Rectal smooth muscle tissue (tissue), 1 donor: Measurements from ENCODE around the gene CBL.

Experiments
- H3K27ac ChIP-seq: one replicate; pipeline ENCODE4 v1.7.0; 2013; ENCODE audit warnings: low read depth, low read length, inconsistent platforms
- H3K27me3 ChIP-seq: one replicate; pipeline ENCODE4 v1.7.0; 2013; ENCODE audit warnings: low read length; ENCODE audit not compliant: control insufficient read depth, insufficient read depth
- H3K36me3 ChIP-seq: one replicate; pipeline ENCODE4 v1.7.0; 2013; ENCODE audit warnings: low read length; ENCODE audit not compliant: control insufficient read depth, insufficient read depth
- H3K4me1 ChIP-seq: one replicate; pipeline ENCODE4 v1.7.0; 2013; ENCODE audit warnings: low read length; ENCODE audit not compliant: control insufficient read depth, insufficient read depth
- H3K4me3 ChIP-seq: one replicate; pipeline ENCODE4 v1.7.0; 2013; ENCODE audit warnings: low read length
- H3K9ac ChIP-seq: one replicate; pipeline ENCODE4 v1.7.0; 2013; ENCODE audit warnings: low read length

The CBL gene

DNA sequence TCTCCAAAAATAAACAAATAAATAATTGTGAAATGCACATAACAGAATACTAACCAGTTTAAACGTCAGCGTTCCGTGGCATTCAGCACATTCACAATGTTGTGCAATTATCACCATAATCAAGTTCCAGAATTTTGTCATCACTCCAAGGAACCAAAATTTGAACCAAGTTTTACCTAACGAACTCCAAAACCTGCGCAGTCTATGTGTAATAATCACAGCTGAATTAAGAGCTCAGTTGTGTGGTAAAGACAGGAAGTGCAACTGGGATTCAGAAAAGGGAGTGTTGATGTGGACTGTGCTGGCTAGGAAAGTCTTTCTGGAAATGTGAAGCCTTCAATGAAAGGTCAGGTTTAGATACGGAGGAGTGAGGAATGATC, 116.2 kb downstream of the CBL start:
- Histone ChIP-seq H3K27me3 (no peaks in the 10 kb centered on the region), H3K36me3 (no peaks in the 10 kb centered on the region), H3K4me3 (no peak overlapping the region), H3K27ac (peak overlapping the region; percentile 91), H3K4me1 (peaks cover 36% of the 10 kb centered on the region), H3K9ac (no peak overlapping the region)

DNA sequence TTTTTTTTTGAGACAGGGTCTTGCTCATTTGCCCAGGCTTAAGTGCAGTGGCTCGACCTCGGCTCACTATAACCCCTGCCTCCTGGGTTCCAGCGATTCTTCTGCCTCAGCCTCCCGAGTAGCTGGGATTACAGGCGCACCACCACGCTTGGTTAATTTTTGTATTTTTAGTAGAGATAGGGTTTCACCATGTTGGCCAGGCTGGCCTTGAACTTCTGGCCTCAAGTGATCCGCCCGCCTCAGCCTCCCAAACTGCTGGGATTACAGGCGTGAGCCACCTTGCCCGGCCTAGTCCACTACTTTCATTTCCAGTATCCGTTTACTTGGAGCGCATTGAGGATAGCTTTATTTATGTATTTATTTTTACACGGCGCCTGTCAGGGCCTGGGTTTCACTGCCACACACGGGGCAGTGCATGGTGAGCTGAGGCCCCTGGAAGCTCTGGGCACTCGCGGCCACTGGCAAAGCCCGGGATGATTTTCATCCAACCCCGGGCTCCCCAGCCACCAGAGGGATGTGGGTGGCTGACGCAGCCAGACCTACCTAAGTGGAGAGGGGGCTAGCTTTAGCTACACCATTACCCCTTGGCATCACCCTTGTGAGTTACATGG, 116.9 kb downstream of the CBL start:
- H3K9ac ChIP-seq, result no peak overlapping the region
- peaks cover 29% of the 10 kb centered on the region for H3K4me1 ChIP-seq
- H3K36me3 ChIP-seq, result no peaks in the 10 kb centered on the region
- H3K27ac ChIP-seq, result no peak overlapping the region
- no peak overlapping the region for H3K4me3 ChIP-seq
- H3K27me3 ChIP-seq, result no peaks in the 10 kb centered on the region

DNA sequence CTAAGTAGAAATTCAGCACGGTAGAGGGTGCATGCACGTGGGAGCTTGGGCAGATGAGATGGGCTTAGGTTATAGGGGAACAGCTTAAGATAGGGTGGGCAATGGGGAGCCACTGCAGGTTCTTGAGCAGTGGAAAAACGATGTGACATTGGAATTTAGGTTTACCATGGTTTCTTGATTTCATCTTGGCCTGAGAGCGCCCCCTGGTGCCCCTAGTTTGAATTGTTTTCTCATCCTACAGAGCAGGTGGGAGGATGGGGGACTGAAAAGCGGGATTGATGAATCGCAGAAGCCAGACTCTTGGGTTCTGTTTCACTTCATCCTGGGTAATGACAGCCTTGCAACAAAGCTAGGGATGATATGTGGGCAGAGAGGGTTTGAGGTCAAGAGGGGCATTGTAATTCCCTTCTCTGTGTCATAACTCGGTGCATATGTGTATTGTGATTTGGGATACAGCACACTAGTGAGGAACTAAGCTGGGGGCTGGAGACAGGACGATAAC, 117.4 kb downstream of the CBL start:
- H3K4me1 ChIP-seq, result peaks cover 24% of the 10 kb centered on the region
- H3K27ac ChIP-seq, result no peak overlapping the region

DNA sequence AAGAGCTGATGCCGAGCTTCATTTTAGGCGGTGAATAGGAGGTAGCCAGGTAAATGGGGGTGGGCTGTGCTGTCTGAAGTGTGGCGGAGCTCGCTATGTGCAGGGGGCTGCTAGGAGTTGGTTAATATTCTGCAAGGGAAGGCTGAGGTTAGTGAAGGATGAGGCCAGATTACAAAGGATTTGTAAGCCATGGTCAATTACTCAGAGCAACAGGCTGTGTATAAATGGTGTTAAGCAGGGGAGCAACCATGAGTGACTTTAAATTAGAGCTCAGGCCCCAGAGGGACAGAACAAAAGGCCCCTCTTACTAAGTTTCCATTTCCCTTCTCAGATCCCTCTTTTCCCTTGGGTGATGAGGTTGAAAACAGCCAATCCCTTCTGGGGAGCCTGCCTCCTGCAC, 118.0 kb downstream of the CBL start:
- no peaks in the 10 kb centered on the region for H3K36me3 ChIP-seq
- H3K27me3 ChIP-seq, result no peaks in the 10 kb centered on the region
- no peak overlapping the region for H3K9ac ChIP-seq
- no peak overlapping the region for H3K4me3 ChIP-seq
- H3K4me1 ChIP-seq, result peaks cover 17% of the 10 kb centered on the region
- H3K27ac ChIP-seq, result no peak overlapping the region

More for the DNA sequence above, 117.4 kb downstream of the CBL start:
- H3K36me3 ChIP-seq, result no peaks in the 10 kb centered on the region
- H3K27me3 ChIP-seq, result no peaks in the 10 kb centered on the region
- H3K4me3 ChIP-seq, result no peak overlapping the region
- H3K9ac ChIP-seq, result no peak overlapping the region

DNA sequence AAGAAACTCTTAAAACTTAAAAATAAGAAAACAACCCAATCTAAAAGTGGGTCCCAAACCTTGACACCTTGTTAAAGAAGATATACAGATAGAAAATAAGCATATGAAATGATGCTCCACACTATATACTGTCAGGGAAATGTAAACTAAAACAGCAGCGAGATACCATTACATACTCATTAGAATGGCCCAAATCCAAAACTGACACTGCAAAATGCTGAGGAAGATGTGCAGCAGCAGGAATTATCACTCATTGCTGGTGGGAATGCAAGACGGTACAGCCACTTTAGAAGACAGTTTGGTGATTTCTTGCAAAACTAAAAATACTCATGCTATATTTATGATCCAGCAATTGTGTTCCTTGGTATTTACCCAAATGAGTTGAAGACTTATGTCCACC, 123.2 kb downstream of the CBL start:
- no peak overlapping the region for H3K27ac ChIP-seq
- H3K4me1 ChIP-seq, result no peaks in the 10 kb centered on the region
- no peak overlapping the region for H3K9ac ChIP-seq
- H3K27me3 ChIP-seq, result no peaks in the 10 kb centered on the region
- no peaks in the 10 kb centered on the region for H3K36me3 ChIP-seq
- no peak overlapping the region for H3K4me3 ChIP-seq

DNA sequence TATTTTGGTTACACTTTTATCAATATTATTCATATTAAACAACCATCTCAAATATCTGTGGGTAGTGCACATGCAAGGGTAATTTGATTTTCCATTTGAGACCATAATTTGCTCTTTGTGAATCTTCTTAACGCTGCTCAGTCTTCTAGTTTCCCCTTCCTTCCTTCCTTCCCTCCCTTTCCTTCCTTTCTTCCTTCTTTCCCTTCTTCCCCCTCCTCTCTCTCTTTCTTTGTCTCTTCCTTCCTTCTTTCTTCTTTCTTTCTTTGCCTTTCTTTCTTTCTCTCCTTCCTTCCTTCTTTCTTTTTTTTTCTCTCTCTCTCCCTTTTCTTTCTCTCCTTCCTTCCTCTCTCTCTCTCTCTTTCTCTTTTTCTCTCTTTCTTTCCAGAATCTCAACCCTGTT, 124.1 kb downstream of the CBL start:
- no peak overlapping the region for H3K9ac ChIP-seq
- no peaks in the 10 kb centered on the region for H3K36me3 ChIP-seq
- H3K27me3 ChIP-seq, result no peaks in the 10 kb centered on the region
- no peak overlapping the region for H3K27ac ChIP-seq
- H3K4me3 ChIP-seq, result no peak overlapping the region
- peaks cover 4% of the 10 kb centered on the region for H3K4me1 ChIP-seq

DNA sequence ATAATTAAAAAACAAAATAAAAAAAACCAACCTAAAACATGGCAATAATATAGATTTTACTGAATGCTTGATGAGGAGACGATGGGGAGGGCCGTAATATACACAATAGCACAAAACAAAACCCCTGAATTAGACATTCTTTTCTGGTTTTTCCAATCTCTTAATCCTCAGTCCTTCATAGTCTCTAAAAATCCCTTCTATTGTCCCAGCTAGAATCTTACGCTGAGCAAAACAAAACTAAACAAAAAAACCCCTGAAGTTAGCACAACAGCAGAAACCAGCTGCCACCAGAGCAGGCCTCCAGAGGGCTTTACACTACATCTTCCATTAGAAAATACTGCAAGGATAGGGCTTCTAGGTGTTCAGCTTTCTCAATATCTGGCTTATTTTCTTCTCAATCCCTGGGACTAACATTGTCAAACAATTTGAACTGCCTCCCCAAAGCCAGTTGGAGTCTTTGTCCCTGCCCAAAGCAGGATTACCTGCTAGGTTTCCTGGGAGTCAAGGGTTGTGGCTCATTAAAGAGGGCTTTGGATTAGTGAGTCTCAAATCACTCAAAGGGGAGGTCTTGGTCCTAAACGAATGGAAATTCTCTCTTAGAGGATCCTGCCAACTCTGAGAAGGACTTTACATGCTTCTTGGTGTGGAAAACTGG, 126.1 kb downstream of the CBL start:
- Histone ChIP-seq H3K27ac (no peak overlapping the region), H3K4me1 (peaks cover 8% of the 10 kb centered on the region), H3K36me3 (no peaks in the 10 kb centered on the region), H3K27me3 (no peaks in the 10 kb centered on the region), H3K4me3 (no peak overlapping the region), H3K9ac (no peak overlapping the region)

DNA sequence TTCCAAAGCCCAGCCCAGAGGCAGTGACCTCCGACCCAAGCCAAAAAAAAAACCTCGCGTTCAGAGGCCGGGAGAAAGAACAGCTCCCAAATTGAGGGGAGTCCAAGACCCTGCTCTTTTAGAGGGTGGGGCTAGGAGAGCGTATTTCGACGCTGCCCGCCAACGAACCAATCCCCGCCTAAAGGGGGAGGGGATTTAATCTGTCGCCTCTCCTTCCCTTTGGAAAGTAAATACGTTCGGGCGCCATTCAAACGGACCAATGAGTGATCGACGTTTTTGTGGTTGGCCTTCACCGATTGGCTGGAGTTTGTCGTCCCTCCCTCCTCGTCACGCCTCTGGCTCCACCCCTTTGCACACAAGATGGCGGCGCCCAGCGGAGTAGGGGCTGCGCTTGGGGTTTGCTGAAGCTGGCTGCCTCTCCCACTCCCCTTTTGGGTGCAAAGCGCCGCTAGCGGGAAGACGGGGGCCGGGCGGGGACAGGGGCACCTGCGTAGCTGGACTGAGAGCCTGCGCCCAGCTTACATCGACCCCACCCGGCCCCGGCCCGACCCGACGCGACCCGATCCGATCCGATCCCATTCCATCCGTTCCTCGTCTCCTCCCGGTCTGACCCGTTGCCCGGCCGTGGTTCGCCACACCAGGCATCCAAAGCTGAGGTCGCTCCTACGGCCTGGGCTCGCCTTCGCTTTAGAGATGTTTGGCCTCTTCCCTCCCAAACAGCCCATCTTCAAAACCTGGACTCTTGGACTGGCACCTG, 128.2 kb downstream of the CBL start, which contains the start of gene RNF26:
TSS of gene RNF26 (plus strand) at position 354 of the 757 bp plus-strand sequence. CDS start 596 bp downstream, outside the sequence.
- H3K4me1 ChIP-seq, result peaks cover 19% of the 10 kb centered on the region
- H3K27ac ChIP-seq, result peak within 1 kb of the TSS; percentile 78
- H3K4me3 ChIP-seq, result peak within 1 kb of the TSS; percentile 96
- H3K9ac ChIP-seq, result peak within 1 kb of the TSS; percentile 75
- no peaks in the 10 kb centered on the region for H3K27me3 ChIP-seq
- H3K36me3 ChIP-seq, result no peaks in the 10 kb centered on the region

DNA sequence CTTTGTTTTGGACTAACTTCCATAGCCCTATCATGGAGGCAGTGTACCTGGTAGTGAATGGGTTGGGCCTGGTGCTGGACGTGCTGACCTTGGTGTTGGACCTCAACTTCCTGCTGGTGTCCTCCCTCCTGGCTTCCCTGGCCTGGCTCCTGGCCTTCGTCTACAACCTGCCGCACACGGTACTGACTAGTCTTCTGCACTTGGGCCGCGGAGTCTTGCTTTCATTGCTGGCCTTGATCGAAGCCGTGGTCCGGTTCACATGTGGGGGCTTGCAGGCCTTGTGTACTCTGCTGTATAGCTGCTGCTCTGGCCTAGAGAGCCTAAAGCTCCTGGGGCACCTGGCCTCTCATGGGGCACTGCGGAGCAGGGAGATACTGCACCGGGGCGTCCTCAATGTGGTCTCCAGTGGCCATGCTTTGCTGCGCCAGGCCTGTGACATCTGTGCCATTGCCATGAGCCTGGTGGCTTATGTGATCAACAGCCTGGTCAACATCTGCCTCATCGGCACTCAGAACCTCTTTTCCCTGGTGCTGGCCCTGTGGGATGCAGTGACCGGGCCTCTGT, 129.0 kb downstream of the CBL start:
- peak overlapping the region; percentile 96 for H3K4me3 ChIP-seq
- H3K9ac ChIP-seq, result no peak overlapping the region
- no peaks in the 10 kb centered on the region for H3K36me3 ChIP-seq
- peaks cover 2% of the 10 kb centered on the region for H3K27me3 ChIP-seq
- H3K27ac ChIP-seq, result no peak overlapping the region
- peaks cover 22% of the 10 kb centered on the region for H3K4me1 ChIP-seq

DNA sequence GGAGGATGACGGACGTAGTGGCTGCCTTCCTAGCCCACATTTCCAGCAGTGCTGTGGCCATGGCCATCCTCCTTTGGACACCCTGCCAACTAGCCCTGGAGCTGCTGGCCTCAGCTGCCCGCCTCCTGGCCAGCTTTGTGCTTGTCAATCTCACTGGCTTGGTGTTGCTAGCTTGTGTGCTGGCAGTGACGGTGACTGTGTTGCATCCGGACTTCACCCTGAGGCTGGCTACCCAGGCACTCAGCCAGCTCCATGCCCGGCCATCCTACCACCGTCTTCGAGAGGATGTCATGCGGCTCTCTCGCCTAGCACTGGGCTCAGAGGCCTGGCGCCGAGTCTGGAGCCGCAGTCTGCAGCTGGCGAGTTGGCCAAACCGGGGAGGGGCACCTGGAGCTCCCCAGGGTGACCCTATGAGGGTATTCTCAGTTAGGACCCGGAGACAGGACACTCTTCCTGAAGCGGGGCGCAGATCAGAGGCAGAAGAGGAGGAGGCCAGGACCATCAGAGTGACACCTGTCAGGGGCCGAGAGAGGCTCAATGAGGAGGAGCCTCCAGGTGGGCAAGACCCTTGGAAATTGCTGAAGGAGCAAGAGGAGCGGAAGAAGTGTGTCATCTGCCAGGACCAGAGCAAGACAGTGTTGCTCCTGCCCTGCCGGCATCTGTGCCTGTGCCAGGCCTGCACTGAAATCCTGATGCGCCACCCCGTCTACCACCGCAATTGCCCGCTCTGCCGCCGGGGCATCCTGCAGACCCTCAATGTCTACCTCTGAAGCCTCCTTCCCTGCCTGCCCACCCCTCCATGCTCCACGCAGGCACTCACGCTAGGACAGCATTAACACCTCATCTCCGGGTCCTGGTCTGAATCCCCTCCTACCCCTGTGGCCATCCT, 129.8 kb downstream of the CBL start:
- Histone ChIP-seq H3K4me3 (peak overlapping the region; percentile 96), H3K27ac (no peak overlapping the region), H3K9ac (no peak overlapping the region), H3K4me1 (peaks cover 23% of the 10 kb centered on the region), H3K36me3 (no peaks in the 10 kb centered on the region), H3K27me3 (peaks cover 5% of the 10 kb centered on the region)

DNA sequence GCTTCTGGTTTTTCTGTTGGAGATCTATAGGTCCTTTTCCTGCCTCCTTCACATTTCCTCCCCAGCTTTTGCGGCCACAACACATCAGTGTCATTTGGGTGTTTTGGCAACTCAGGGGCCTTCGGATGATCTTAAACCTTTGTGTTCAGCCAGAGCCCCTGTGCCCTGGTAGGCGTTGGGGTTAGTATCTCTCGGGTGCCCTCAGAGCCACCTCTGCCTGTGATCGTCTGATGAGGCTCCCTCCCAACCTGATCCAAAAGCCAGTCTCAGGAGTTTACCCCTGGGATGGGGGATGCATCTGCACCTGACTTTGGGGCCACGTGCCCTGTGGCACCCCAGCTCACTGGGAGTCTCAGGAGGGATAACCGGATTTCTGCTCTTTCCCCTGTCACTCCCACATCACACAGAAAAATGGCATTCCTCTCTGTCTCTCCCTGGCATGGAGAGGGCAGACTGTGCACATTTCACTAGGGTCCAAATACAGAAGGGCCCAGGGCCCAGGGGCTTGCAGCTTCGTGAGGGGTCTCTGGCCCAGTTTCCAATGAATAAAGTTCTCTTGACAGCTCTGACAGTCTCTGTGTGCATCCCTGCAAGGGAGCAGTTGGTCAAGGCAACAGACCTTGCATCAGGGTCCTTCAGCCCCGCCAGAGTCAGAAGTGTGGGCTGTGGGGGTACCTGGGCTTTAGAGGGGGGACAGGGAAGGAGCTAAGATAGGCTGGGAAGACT, 130.8 kb downstream of the CBL start:
- Histone ChIP-seq H3K27me3 (peaks cover 10% of the 10 kb centered on the region), H3K27ac (no peak overlapping the region), H3K4me1 (peaks cover 27% of the 10 kb centered on the region), H3K36me3 (no peaks in the 10 kb centered on the region), H3K9ac (no peak overlapping the region), H3K4me3 (no peak overlapping the region)
